H1 (cell line): ENCODE results near the gene KCTD15. TPM values are rescaled to one million over a fixed set of nuclear protein-coding genes. Genes with fewer than 3 reads are reported as not detected.

Source experiments
- CHD7 ChIP-seq: fragments of 300-600 bp; sonication (generic); IDR thresholded peaks from 2 replicates; pipeline ENCODE4 v1.7.1; 2012; ENCODE audit warnings: low read length, moderate library complexity, mild to moderate bottlenecking, inconsistent platforms; ENCODE audit not compliant: insufficient replicate concordance
- CTCF ChIP-seq, 3 experiments: IDR thresholded peaks; 1 replicate in 2 of 3; 2 replicates in 1 of 3; pipeline versions ENCODE4 v1.5.1 to v1.6.1; 2011; ENCODE audit warnings: low read length in 3 of 3, mild to moderate bottlenecking in 3 of 3, inconsistent platforms in 2 of 3, low read depth in 1 of 3, moderate library complexity in 1 of 3; ENCODE audit not compliant: insufficient read depth in 1 of 3; ENCODE audit errors: control extremely low read depth in 1 of 3
- KDM4A ChIP-seq: IDR thresholded peaks from one replicate; pipeline ENCODE4 v1.7.1; 2012; ENCODE audit warnings: low read depth, mild to moderate bottlenecking, moderate library complexity, low read length, inconsistent platforms; ENCODE audit not compliant: severe bottlenecking
- polyA plus RNA-seq, 7 experiments: library from polyadenylated mRNA; depleted of rRNA in 3 of 7; stranded (reverse) in 5 of 7; unstranded in 2 of 7; fragments of >200 nt in 5 of 7; fragments of 200-250 nt in 2 of 7; gene quantifications; 1 replicate in 5 of 7; 2 replicates in 1 of 7; 4 replicates in 1 of 7; pipeline versions ENCODE4 v1.2.1 to v1.2.3, GENCODE V29; 2011 to 2013; ENCODE audit warnings: missing spikeins in 2 of 7, mixed read lengths in 2 of 7
- total RNA-seq: library from RNA; stranded (reverse); fragmentation: NEBNext Ultra II Directional; extraction: Animal tissue kit (Norgen Biotek cat#: 25700); gene quantifications from 2 replicates; pipeline ENCODE4 v1.2.1, GENCODE V29; 2021

Gene KCTD15
- total and polyA plus RNA-seq, 2 of the 8 experiments (the other 6 are each of a cell fraction or from before 2014, with no cell fraction given) = 25.1 to 27.0 TPM

GRCh38 chr19:33752945-33753344 is 43.7 kb upstream of the KCTD15 start (continued):
- no peak for TF ChIP-seq CHD7
- no peak for TF ChIP-seq CTCF (IDR thresholded peaks at IDR 0.05; ENCODE audit: control extremely low read depth in 1 of 3, insufficient read depth in 1 of 3, low read depth in 1 of 3, low read length in 3 of 3)
- TF ChIP-seq KDM4A = no peak
